HTR-8/SVneo (cell line): ENCODE measurements around the gene XRCC2.
"Not testable (repeated sequence)": the region's sequence is repeated elsewhere in the genome, so short reads cannot be mapped to it uniquely, and the experiment has no call there.

Source experiments
- DNase-seq: peaks from one replicate; pipeline ENCODE4 v3.0.0; 2011; ENCODE audit warnings: low spot score, mixed read lengths; ENCODE audit not compliant: insufficient read length
- FAIRE-seq: peaks from 2 replicates; lab custom pipeline; 2011; peaks lifted over from hg19 to GRCh38; lab: Jason Lieb, UNC

Gene XRCC2

DNA sequence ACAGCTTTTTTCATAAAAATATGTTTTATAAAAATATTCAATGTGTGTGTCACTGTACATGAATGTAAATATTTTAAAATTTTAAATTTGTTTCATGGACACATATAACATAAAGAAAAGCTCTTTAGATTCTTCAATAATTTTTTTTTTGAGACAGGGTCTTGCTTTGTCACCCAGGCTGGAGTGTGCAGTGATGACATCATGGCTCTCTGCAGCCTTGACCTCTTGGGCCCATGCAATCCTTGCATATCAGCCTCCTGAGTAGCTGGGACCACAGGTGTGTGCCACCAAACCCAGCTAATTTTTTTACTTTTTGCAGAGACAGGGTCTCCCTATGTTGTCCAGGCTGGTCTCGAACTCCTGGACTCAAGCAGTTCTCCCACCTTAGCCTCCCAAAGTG lies 9.9 kb downstream of the XRCC2 start:
- FAIRE-seq = no peak
- DNase-seq = no peak

- DNase-seq = no peak
- FAIRE-seq = no peak
These were observed 11.3 kb downstream of the XRCC2 start for GRCh38 chr7:152664636-152665035.

- FAIRE-seq (no peak), DNase-seq (no peak)
These were observed 12.0 kb downstream of the XRCC2 start for GRCh38 chr7:152663931-152664330.

- FAIRE-seq = no peak
These were observed 12.7 kb downstream of the XRCC2 start for GRCh38 chr7:152663148-152663740.

GRCh38 chr7:152661479-152661878 lies 14.5 kb downstream of the XRCC2 start:
- DNase-seq (no peak), FAIRE-seq (no peak)

More at GRCh38 chr7:152663148-152663740, 12.7 kb downstream of the XRCC2 start:
- no peak for DNase-seq

DNA sequence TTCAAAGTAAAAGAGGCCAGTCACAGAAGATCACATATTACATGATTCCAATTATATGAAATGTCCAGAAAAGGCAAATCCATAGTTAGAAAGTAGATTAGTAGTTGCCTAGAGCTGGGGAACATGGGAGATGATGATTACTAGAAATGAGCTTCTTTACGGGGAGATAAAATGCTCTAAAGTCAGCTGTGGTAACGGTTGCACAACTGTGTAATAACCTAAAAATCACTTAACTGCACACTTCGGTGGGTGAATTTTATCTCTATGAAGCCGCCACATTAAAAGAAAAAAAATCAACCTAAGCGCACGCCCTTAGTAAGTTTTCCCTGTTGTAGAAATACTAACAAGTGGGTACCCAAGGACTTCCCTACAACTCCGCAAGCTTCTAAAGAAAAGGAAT lies 15.9 kb downstream of the XRCC2 start:
- DNase-seq = no peak
- FAIRE-seq = no peak

- FAIRE-seq (no peak), DNase-seq (no peak)
These were observed 21.0 kb downstream of the XRCC2 start for GRCh38 chr7:152654971-152655370.

GRCh38 chr7:152649220-152649619 lies 26.7 kb downstream of the XRCC2 start:
- FAIRE-seq (no peak), DNase-seq (no peak)

DNA sequence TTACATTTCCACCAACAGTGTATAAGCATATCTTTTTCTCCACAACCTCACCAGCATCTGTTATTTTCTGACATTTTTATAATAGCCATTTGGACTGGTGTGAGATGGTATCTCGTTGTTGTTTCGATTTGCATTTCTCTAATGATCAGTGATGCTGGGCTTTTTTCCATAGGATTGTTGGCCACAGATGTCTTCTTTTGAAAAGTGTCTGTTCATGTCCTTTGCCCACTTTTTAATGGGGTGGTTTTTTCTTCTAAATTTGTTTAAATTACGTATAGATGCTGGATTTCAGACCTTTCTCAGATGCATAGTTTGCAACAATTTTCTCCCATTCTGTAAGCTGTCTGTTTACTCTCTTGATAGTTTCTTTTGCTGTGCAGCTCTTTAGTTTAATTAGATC lies 28.9 kb downstream of the XRCC2 start:
- DNase-seq = no peak
- no peak for FAIRE-seq

GRCh38 chr7:152646579-152646978 lies 29.4 kb downstream of the XRCC2 start:
- FAIRE-seq, DNase-seq: not testable (repeated sequence)

- no peak for DNase-seq
- FAIRE-seq = no peak
These were observed 31.9 kb downstream of the XRCC2 start for GRCh38 chr7:152643979-152644559.

DNA sequence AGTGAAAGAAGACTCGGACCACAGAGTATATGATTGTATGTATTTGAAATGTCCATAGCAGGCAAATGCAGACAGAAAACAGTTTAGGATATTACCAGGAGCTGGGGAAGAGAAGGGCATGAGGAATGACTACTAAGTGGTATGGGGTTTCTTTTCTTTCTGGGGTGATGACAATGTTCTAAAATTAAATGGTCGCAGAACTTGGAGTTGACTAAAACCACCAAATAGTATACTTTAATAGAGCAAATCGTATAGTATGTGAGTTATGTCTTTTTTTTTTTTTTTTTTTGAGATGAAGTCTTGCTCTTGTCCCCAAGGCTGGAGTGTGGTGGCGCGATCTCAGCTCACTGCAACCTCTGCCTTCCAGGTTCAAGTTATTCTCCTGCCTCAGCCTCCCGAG lies 34.6 kb downstream of the XRCC2 start:
- DNase-seq (no peak), FAIRE-seq (no peak)

- FAIRE-seq (no peak), DNase-seq (no peak)
These were observed 35.1 kb downstream of the XRCC2 start for GRCh38 chr7:152640829-152641228.

DNA sequence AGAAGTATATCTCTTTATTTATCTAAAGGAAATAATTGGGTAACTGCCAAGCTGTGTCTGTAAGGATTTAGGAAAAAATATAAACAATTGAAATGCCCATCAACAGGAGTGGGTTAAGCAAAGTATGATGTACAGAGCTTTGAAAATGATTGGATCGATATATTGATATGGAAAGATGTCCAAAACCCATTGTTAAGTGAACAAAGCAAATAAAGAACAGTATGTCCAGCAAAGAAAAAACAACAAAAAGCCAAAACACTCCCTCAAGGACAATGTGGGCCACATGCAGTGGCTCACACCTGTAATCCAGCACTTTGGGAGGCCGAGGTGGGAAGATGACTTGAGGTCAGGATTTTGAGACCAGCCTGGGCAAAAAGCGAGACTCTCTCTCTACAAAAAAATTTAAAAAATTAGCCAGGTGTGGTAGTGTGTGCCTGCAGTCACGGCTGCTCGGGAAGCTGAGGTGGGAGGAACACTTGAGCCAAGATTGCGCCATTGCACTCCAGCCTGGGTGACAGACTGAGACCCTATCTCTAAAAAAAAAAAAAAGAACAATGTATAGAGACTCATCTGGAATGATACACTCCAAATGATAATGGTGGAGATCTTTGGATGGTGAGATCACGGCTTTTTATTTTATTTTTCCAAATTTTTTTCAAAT lies 37.9 kb downstream of the XRCC2 start:
- FAIRE-seq (no peak), DNase-seq (no peak)

DNA sequence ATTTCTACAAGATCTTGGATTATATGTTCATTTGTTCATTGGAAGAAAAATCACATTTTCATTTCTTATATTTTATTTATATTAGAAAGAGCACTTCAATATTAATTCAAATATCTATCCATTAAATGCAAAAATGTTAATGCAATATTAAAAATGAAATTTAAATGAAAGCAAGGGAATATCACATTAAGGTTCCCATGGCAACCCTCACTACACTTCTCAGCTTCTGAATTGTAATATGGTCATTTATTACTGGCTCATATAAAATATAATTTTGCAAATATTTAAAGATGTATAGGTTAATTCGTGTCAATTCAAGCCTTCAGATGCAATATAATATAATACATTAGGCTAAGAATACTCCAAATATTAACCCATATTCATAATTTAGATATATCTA lies 38.8 kb downstream of the XRCC2 start:
- DNase-seq (no peak), FAIRE-seq (no peak)

DNA sequence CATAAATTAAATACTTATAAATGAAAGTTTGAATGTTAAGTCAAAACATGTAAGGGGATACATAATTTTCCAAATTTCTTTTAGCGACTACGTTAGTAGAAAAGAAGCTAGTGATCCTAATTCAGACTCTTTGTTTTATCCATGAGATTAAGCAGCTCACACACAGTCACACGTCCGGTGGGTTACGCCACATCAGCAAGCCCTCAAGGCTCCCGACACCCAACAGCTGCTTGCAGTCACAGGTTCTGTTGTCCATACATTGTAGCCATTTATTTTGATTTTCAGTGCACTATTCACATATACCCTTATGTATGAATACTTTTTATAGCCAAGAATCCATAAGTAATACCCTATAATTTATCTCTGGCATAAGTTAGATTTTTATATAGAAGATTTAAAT lies 39.5 kb downstream of the XRCC2 start:
- FAIRE-seq = no peak
- DNase-seq = no peak

DNA sequence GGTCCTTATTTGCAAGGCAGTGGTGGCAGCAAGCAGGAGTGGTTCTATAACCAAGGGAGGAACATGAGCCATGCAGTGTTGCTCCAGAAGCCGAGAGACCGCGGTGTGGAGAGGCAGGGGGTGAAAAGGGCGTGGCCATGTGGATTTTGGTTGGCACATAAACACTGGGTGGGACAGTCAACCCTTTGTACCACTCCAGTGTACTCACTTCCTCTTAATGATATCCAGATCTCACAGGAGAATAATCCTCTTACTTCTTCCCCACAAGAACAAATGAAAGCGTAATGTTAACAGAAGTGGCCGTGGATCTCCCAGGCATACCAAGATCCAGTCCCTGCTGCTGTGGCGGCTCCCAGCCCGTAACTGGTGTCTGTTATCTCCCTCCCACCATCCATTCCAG lies 42.4 kb downstream of the XRCC2 start:
- FAIRE-seq (no peak), DNase-seq (no peak)

- DNase-seq (no peak), FAIRE-seq (no peak)
These were observed 42.9 kb downstream of the XRCC2 start for GRCh38 chr7:152633072-152633471.

GRCh38 chr7:152628772-152629171 lies 47.2 kb downstream of the XRCC2 start:
- DNase-seq, FAIRE-seq: not testable (repeated sequence)

DNA sequence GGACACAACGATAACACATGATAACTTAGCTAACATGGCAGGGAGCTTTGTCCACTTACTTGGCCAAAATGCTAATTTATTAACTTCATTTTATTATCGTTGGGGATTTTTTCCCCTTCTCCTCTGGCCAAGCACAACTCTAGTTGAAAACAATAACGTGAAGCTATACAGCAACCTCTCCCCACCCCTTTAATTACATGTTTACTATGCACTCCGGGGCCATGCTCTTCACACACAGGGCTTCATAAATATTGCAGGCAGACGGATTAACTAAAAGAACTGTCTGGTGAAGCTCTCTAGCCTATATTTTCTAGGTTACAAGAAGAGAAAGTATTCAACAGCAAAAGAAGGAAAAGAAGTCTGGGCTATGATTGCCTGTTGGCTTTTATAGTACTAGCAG lies 51.7 kb downstream of the XRCC2 start:
- FAIRE-seq (no peak), DNase-seq (no peak)

DNA sequence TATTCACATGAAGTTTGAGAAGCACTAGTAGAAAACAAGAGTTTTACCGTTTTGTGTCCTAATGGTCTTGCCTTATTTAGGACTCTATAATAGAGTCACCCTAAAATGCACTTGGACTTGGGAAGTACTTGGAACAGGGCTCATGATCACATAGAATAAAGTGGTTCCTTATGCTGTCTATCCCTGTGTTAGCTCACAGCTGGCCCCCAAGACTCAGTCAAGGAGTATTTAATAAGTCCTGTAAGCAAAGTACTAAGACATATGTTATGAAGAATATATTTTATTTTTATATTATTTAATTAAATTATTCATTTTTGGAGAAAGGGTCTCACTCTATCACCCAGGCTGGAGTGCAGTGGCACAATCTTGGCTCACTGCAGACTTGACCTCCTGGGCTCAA lies 54.5 kb downstream of the XRCC2 start:
- FAIRE-seq = no peak

More for the DNA sequence above, 54.5 kb downstream of the XRCC2 start:
- no peak for DNase-seq
